HepG2 (cell line): Measurements from ENCODE around the gene RCCD1. TPM values are rescaled to one million over a fixed set of nuclear protein-coding genes. Genes with fewer than 3 reads are reported as not detected.

Source experiments
- CAMTA2 ChIP-seq: sonication (generic); formaldehyde crosslinking; IDR thresholded peaks from 2 replicates; pipeline ENCODE4 v1.4.0; 2020; ENCODE audit warnings: mild to moderate bottlenecking, missing genetic modification reagents, borderline replicate concordance
- CHD2 ChIP-seq: IDR thresholded peaks from 2 replicates; pipeline ENCODE4 v1.6.1; 2011; ENCODE audit warnings: low read depth, low read length, improper control_type of control experiment
- FOXP1 ChIP-seq, 2 experiments: fragments of 450-650 bp in 1 of 2; IDR thresholded peaks; 2 replicates each; pipeline ENCODE4 v1.6.1; 2017 to 2018; ENCODE audit warnings: antibody characterized with exemption in 1 of 2
- GTF3A ChIP-seq: sonication (generic); formaldehyde crosslinking; conservative IDR thresholded peaks from 2 replicates; pipeline ENCODE4 v1.4.0; 2020; ENCODE audit warnings: mild to moderate bottlenecking, missing genetic modification reagents
- HES4 ChIP-seq: sonication (generic); formaldehyde crosslinking; IDR thresholded peaks from 2 replicates; pipeline ENCODE4 v1.9.0; 2021; ENCODE audit warnings: mild to moderate bottlenecking, missing genetic modification reagents, borderline replicate concordance
- HMGXB4 ChIP-seq, 2 experiments: sonication (generic) in 1 of 2; formaldehyde crosslinking in 1 of 2; IDR thresholded peaks; 2 replicates each; pipeline versions ENCODE4 v1.4.0 to v1.6.1; 2018 to 2020; ENCODE audit warnings: missing genetic modification reagents in 2 of 2, borderline replicate concordance in 1 of 2, low read depth in 1 of 2, mild to moderate bottlenecking in 1 of 2, missing biosample characterization in 1 of 2
- PITX1 ChIP-seq: sonication (generic); formaldehyde crosslinking; IDR thresholded peaks from 2 replicates; pipeline ENCODE4 v1.5.1; 2020; ENCODE audit warnings: mild to moderate bottlenecking, missing genetic modification reagents
- SRF ChIP-seq: IDR thresholded peaks from 2 replicates; pipeline ENCODE4 v1.6.1; 2011; ENCODE audit warnings: mild to moderate bottlenecking, low read depth, low read length, moderate library complexity
- THYN1 ChIP-seq: sonication (generic); formaldehyde crosslinking; IDR thresholded peaks from 2 replicates; pipeline ENCODE4 v1.8.1; 2023; ENCODE audit warnings: low read depth, mild to moderate bottlenecking, moderate library complexity, missing genetic modification reagents, borderline replicate concordance
- TSC22D2 ChIP-seq: sonication (generic); formaldehyde crosslinking; IDR thresholded peaks from 2 replicates; pipeline ENCODE4 v1.5.1; 2020; ENCODE audit warnings: missing genetic modification reagents, mild to moderate bottlenecking, borderline replicate concordance
- ZFP36 ChIP-seq: fragments of 150-350 bp; IDR thresholded peaks from 2 replicates; pipeline ENCODE4 v1.6.1; 2018; ENCODE audit warnings: borderline replicate concordance, low read length, low read depth; ENCODE audit not compliant: partially characterized antibody
- ZNF251 ChIP-seq: sonication (generic); formaldehyde crosslinking; IDR thresholded peaks from 2 replicates; pipeline ENCODE4 v1.9.0; 2021; ENCODE audit warnings: mild to moderate bottlenecking, missing genetic modification reagents
- ZNF354B ChIP-seq: sonication (generic); formaldehyde crosslinking; IDR thresholded peaks from 2 replicates; pipeline ENCODE4 v1.8.0; 2022; ENCODE audit warnings: mild to moderate bottlenecking, missing genetic modification reagents
- ZNF709 ChIP-seq: sonication (generic); formaldehyde crosslinking; IDR thresholded peaks from 2 replicates; pipeline ENCODE4 v1.5.0; 2020; ENCODE audit warnings: mild to moderate bottlenecking, missing genetic modification reagents
- ZNF788 ChIP-seq: sonication (generic); formaldehyde crosslinking; IDR thresholded peaks from 2 replicates; pipeline ENCODE4 v1.5.0; 2020; ENCODE audit warnings: mild to moderate bottlenecking, missing genetic modification reagents, borderline replicate concordance
- ZSCAN21 ChIP-seq: sonication (generic); formaldehyde crosslinking; IDR thresholded peaks from 2 replicates; pipeline ENCODE4 v1.8.0; 2022; ENCODE audit warnings: mild to moderate bottlenecking, missing genetic modification reagents, moderate library complexity, borderline replicate concordance
- polyA plus RNA-seq, 8 experiments: library from polyadenylated mRNA; depleted of rRNA in 3 of 8; stranded (reverse) in 7 of 8; unstranded in 1 of 8; fragments of >200 nt; fragmentation: Illumina TruSeq in 4 of 8; extraction: Trizol in 4 of 8; gene quantifications; 2 replicates each; pipeline versions ENCODE4 v1.2.1 to v1.2.3, GENCODE V29; 2011 to 2016; ENCODE audit warnings: low read depth in 4 of 8, missing spikeins in 1 of 8, mixed read lengths in 1 of 8; ENCODE audit not compliant: insufficient read depth in 1 of 8
- total RNA-seq, 5 experiments: library from RNA; depleted of rRNA; stranded (reverse); fragments of >200 nt; fragmentation: Illumina TruSeq; extraction: Trizol; gene quantifications; 2 replicates each; pipeline ENCODE4 v1.2.3, GENCODE V29; 2016; ENCODE audit warnings: low read depth in 1 of 5
- TF ChIP-seq, protein P1 (sequence below): sonication (generic); formaldehyde crosslinking; IDR thresholded peaks from 2 replicates; pipeline ENCODE4 v1.4.0; 2020; ENCODE audit warnings: missing genetic modification reagents
- TF ChIP-seq, protein P2 (sequence below), 2 experiments: sonication (generic) in 1 of 2; formaldehyde crosslinking in 1 of 2; IDR thresholded peaks; 2 replicates each; pipeline versions ENCODE4 v1.4.0 to v1.6.1; 2016 to 2020; ENCODE audit warnings: borderline replicate concordance in 1 of 2, low read depth in 1 of 2, mild to moderate bottlenecking in 1 of 2, missing genetic modification reagents in 1 of 2

RCCD1 gene
- total and polyA plus RNA-seq, 2 of the 13 experiments (the other 11 are each of a cell fraction or from before 2014, with no cell fraction given): 14.1 to 15.1 TPM

GRCh38 chr15:90954712-90955623, at the start of gene RCCD1 (continued):
- TF ChIP-seq, protein P1, sequence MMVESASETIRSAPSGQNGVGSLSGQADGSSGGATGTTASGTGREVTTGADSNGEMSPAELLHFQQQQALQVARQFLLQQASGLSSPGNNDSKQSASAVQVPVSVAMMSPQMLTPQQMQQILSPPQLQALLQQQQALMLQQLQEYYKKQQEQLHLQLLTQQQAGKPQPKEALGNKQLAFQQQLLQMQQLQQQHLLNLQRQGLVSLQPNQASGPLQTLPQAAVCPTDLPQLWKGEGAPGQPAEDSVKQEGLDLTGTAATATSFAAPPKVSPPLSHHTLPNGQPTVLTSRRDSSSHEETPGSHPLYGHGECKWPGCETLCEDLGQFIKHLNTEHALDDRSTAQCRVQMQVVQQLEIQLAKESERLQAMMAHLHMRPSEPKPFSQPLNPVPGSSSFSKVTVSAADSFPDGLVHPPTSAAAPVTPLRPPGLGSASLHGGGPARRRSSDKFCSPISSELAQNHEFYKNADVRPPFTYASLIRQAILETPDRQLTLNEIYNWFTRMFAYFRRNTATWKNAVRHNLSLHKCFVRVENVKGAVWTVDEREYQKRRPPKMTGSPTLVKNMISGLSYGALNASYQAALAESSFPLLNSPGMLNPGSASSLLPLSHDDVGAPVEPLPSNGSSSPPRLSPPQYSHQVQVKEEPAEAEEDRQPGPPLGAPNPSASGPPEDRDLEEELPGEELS (CRISPR knock-in tag): 0 out of 2 replicates have a peak, but pooled peaks have one; percentile 35
- TF ChIP-seq ZNF251: no peak
- peak; percentile 71; the same call in 1 of the 2 replicates for TF ChIP-seq THYN1 (CRISPR knock-in tag)
- peak; percentile 18; the same call in 1 of the 2 replicates for TF ChIP-seq TSC22D2 (CRISPR knock-in tag)
- TF ChIP-seq, protein P2, sequence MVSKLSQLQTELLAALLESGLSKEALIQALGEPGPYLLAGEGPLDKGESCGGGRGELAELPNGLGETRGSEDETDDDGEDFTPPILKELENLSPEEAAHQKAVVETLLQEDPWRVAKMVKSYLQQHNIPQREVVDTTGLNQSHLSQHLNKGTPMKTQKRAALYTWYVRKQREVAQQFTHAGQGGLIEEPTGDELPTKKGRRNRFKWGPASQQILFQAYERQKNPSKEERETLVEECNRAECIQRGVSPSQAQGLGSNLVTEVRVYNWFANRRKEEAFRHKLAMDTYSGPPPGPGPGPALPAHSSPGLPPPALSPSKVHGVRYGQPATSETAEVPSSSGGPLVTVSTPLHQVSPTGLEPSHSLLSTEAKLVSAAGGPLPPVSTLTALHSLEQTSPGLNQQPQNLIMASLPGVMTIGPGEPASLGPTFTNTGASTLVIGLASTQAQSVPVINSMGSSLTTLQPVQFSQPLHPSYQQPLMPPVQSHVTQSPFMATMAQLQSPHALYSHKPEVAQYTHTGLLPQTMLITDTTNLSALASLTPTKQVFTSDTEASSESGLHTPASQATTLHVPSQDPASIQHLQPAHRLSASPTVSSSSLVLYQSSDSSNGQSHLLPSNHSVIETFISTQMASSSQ (IDR thresholded peaks at IDR 0.05; ENCODE audit: low read depth): no peak
- TF ChIP-seq, protein P2 (CRISPR knock-in tag; IDR thresholded peaks at IDR 0.05; ENCODE audit: borderline replicate concordance): peak; percentile 14; the same call in 1 of the 2 replicates
- TF ChIP-seq HMGXB4 (CRISPR knock-in tag; IDR thresholded peaks at IDR 0.05; ENCODE audit: borderline replicate concordance in 1 of 2, low read depth in 1 of 2): peak in 1 of 2 experiments; percentile 56; a peak in 1 of 4 replicates
- no peak for TF ChIP-seq SRF
- peak; percentile 74; the same call in 1 of the 2 replicates for TF ChIP-seq ZNF354B
- peak; percentile 62; the same call in 1 of the 2 replicates for TF ChIP-seq ZNF709 (CRISPR knock-in tag)
- peak; percentile 62; the same call in 1 of the 2 replicates for TF ChIP-seq PITX1 (CRISPR knock-in tag)
- TF ChIP-seq CAMTA2 (CRISPR knock-in tag): no peak
- peak; percentile 81 for TF ChIP-seq ZSCAN21 (CRISPR knock-in tag)
- TF ChIP-seq HES4 (CRISPR knock-in tag): peak; percentile 56; the same call in 1 of the 2 replicates
- peak; percentile 53; the same call in 1 of the 2 replicates for TF ChIP-seq ZNF788 (CRISPR knock-in tag)
- no peak for TF ChIP-seq ZFP36
- TF ChIP-seq CHD2: no peak
- no peak for TF ChIP-seq FOXP1 (IDR thresholded peaks at IDR 0.05)
- no peak for TF ChIP-seq FOXP1 (CRISPR knock-in tag; IDR thresholded peaks at IDR 0.05)
- TF ChIP-seq GTF3A: no peak
